ENCODE measurements around the gene CRYBG2.

Gene CRYBG2

GRCh38 chr1:26279456-26280332 is 74.2 kb downstream of the CRYBG2 start, which contains the start of gene SH3BGRL3:
TSS of gene SH3BGRL3 (plus strand) at chr1:26280086. CDS start at chr1:26280156, 70 bp downstream.
- ATAC-seq (ENCODE audit: insufficient read depth, low read depth) (peak; percentile 87), DNase-seq (peak; percentile 88)
- peaks cover 52% of the 10 kb centered on the region for H3K4me1 ChIP-seq (ENCODE audit: insufficient read depth, low read length)
- H3K9me3 ChIP-seq (ENCODE audit: insufficient read depth, low read length, severe bottlenecking): no peaks in the 10 kb centered on the region
- no peaks in the 10 kb centered on the region for H3K27me3 ChIP-seq (ENCODE audit: insufficient read depth, low read length, poor library complexity)
- peak within 1 kb of the TSS; percentile 79 for H2AFZ ChIP-seq (ENCODE audit: low read depth, low read length)
- peak within 1 kb of the TSS; percentile 34 to 74; a peak in 3 of 4 replicates for H3K4me3 ChIP-seq (ENCODE audit: low read depth in 1 of 2, low read length in 2 of 2)
- H3K79me2 ChIP-seq (ENCODE audit: insufficient read depth, low read length): peaks cover 32% of the 10 kb centered on the region
- peak within 1 kb of the TSS; percentile 91 for H3K9ac ChIP-seq (ENCODE audit: low read depth, low read length)
- peak within 1 kb of the TSS; percentile 72 for H3K27ac ChIP-seq (ENCODE audit: low read length)
- H3K36me3 ChIP-seq (ENCODE audit: insufficient read depth, low read length): peaks cover 73% of the 10 kb centered on the region
- H4K20me1 ChIP-seq (ENCODE audit: insufficient read depth, low read length): peaks cover 22% of the 10 kb centered on the region; the same call in 1 of the 2 replicates
- H3K4me2 ChIP-seq (ENCODE audit: insufficient read depth, low read length): peak within 1 kb of the TSS; percentile 67
- TF ChIP-seq EZH2 (IDR thresholded peaks at IDR 0.05; ENCODE audit: borderline replicate concordance, low read depth, low read length, severe bottlenecking): no peak
- TF ChIP-seq, protein P1, sequence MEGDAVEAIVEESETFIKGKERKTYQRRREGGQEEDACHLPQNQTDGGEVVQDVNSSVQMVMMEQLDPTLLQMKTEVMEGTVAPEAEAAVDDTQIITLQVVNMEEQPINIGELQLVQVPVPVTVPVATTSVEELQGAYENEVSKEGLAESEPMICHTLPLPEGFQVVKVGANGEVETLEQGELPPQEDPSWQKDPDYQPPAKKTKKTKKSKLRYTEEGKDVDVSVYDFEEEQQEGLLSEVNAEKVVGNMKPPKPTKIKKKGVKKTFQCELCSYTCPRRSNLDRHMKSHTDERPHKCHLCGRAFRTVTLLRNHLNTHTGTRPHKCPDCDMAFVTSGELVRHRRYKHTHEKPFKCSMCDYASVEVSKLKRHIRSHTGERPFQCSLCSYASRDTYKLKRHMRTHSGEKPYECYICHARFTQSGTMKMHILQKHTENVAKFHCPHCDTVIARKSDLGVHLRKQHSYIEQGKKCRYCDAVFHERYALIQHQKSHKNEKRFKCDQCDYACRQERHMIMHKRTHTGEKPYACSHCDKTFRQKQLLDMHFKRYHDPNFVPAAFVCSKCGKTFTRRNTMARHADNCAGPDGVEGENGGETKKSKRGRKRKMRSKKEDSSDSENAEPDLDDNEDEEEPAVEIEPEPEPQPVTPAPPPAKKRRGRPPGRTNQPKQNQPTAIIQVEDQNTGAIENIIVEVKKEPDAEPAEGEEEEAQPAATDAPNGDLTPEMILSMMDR (IDR thresholded peaks at IDR 0.05; ENCODE audit: borderline replicate concordance, extremely low read depth, low read length, poor library complexity, severe bottlenecking): peak; percentile 65

DNA sequence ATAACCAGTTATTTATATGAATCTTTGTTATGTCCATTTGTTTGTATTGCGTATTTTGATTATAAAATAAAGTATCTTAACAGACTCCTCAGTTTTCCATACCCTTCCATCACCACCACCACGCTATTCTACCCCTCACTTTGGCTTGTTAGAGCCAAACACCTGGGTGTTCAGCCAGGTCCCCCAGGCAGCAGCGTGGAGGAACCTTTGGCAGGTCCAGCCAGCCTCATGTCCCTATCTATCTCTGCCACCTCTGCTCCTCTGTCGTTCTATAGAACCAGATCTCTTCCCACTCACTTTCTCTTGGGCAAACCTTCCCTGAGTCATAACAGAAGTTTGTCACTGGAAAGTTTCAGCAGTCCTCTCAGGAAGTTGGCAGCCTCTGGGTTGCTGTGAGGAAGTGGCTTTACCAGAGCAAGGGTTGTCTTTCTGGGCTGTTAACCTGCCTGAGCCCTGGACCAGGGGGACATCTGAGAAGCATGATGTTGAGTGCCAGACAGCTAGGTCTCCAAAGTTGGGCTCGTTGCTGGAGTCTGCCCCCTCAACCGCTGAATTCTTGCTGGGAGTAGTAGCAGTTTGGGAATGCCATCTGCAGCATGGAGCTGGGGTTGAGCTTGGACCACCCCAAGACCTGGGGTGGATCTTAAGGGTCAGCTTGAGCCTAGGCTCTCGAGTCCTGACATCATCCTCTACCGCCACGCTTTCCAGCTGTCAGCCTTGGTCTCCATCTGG is 75.0 kb downstream of the CRYBG2 start:
- H2AFZ ChIP-seq (ENCODE audit: low read depth, low read length): no peak overlapping the region
- peak overlapping the region; percentile 34 to 74; a peak in 3 of 4 replicates for H3K4me3 ChIP-seq (ENCODE audit: low read depth in 1 of 2, low read length in 2 of 2)
- DNase-seq (no peak), ATAC-seq (ENCODE audit: insufficient read depth, low read depth) (no peak)
- H3K4me2 ChIP-seq (ENCODE audit: insufficient read depth, low read length): peak overlapping the region; percentile 67
- no peak for TF ChIP-seq EZH2 (IDR thresholded peaks at IDR 0.05; ENCODE audit: borderline replicate concordance, low read depth, low read length, severe bottlenecking)
- TF ChIP-seq, protein P1 (IDR thresholded peaks at IDR 0.05; ENCODE audit: borderline replicate concordance, extremely low read depth, low read length, poor library complexity, severe bottlenecking): no peak
- H4K20me1 ChIP-seq (ENCODE audit: insufficient read depth, low read length): peaks cover 22% of the 10 kb centered on the region; the same call in 1 of the 2 replicates
- no peaks in the 10 kb centered on the region for H3K27me3 ChIP-seq (ENCODE audit: insufficient read depth, low read length, poor library complexity)
- H3K27ac ChIP-seq (ENCODE audit: low read length): peak overlapping the region; percentile 72
- peak overlapping the region; percentile 91 for H3K9ac ChIP-seq (ENCODE audit: low read depth, low read length)
- peaks cover 32% of the 10 kb centered on the region for H3K79me2 ChIP-seq (ENCODE audit: insufficient read depth, low read length)
- H3K9me3 ChIP-seq (ENCODE audit: insufficient read depth, low read length, severe bottlenecking): no peaks in the 10 kb centered on the region
- peaks cover 73% of the 10 kb centered on the region for H3K36me3 ChIP-seq (ENCODE audit: insufficient read depth, low read length)
- peaks cover 45% of the 10 kb centered on the region for H3K4me1 ChIP-seq (ENCODE audit: insufficient read depth, low read length)

- no peak for DNase-seq
- Histone ChIP-seq H3K9ac (ENCODE audit: low read depth, low read length) (no peak overlapping the region; the same call in 1 of the 2 replicates), H3K4me3 (ENCODE audit: low read depth in 1 of 2, low read length in 2 of 2) (no peak overlapping the region), H3K27me3 (ENCODE audit: insufficient read depth, low read length, poor library complexity) (no peaks in the 10 kb centered on the region), H3K36me3 (ENCODE audit: insufficient read depth, low read length) (peaks cover 73% of the 10 kb centered on the region), H3K4me2 (ENCODE audit: insufficient read depth, low read length) (peak overlapping the region; percentile 67; the same call in 1 of the 2 replicates), H3K27ac (ENCODE audit: low read length) (no peak overlapping the region), H3K79me2 (ENCODE audit: insufficient read depth, low read length) (peaks cover 32% of the 10 kb centered on the region), H4K20me1 (ENCODE audit: insufficient read depth, low read length) (peaks cover 22% of the 10 kb centered on the region; the same call in 1 of the 2 replicates), H2AFZ (ENCODE audit: low read depth, low read length) (no peak overlapping the region), H3K4me1 (ENCODE audit: insufficient read depth, low read length) (peaks cover 45% of the 10 kb centered on the region), H3K9me3 (ENCODE audit: insufficient read depth, low read length, severe bottlenecking) (no peaks in the 10 kb centered on the region)
- no peak for ATAC-seq (ENCODE audit: insufficient read depth, low read depth)
- TF ChIP-seq, protein P1 (IDR thresholded peaks at IDR 0.05; ENCODE audit: borderline replicate concordance, extremely low read depth, low read length, poor library complexity, severe bottlenecking): no peak
- no peak for TF ChIP-seq EZH2 (IDR thresholded peaks at IDR 0.05; ENCODE audit: borderline replicate concordance, low read depth, low read length, severe bottlenecking)
Observed at GRCh38 chr1:26278303-26278702, 75.6 kb downstream of the CRYBG2 start.
